ENCODE measurements around the gene MAP3K7. TPM values are rescaled to one million over a fixed set of nuclear protein-coding genes. Genes with fewer than 3 reads are reported as not detected.

Gene MAP3K7
- total and polyA plus RNA-seq, 2 of the 4 experiments (the other 2 are of a cell fraction) = 26.5 to 29.9 TPM

- no peaks in the 10 kb centered on the region for H3K9me1 ChIP-seq (ENCODE audit: insufficient read depth, low read length)
- H3K4me2 ChIP-seq (ENCODE audit: low read depth, low read length) = no peak overlapping the region
- H4K5ac ChIP-seq (ENCODE audit: low read depth, low read length) = no peak overlapping the region
- POLR2A ChIA-PET (ENCODE audit: unreplicated experiment) = no interaction called here
- H2AK5ac ChIP-seq (ENCODE audit: low read depth, low read length) = no peak overlapping the region
- H2BK120ac ChIP-seq (ENCODE audit: low read depth, low read length) = no peak overlapping the region
- no TSS peak for BruUV-seq (replicated peaks)
- no peak overlapping the region for H2BK15ac ChIP-seq (ENCODE audit: low read depth, low read length)
- no peak overlapping the region for H3K14ac ChIP-seq (replicated peaks; ENCODE audit: low read depth, low read length)
- no peak overlapping the region for H3K4me3 ChIP-seq (ENCODE audit: insufficient read depth, low read depth, low read length)
- no peak overlapping the region for H3K56ac ChIP-seq (ENCODE audit: extremely low read depth, insufficient read depth, low read length)
- CTCF ChIA-PET = no interaction called here
- no peak for ATAC-seq (ENCODE audit: low read depth)
- TF ChIP-seq POLR2A (IDR thresholded peaks at IDR 0.05; ENCODE audit: low read depth, low read length) = no peak
- no peak for TF ChIP-seq FOS (IDR thresholded peaks at IDR 0.05; ENCODE audit: low read depth, low read length)
- no peak for TF ChIP-seq RAD21 (IDR thresholded peaks at IDR 0.05; ENCODE audit: low read length)
- TF ChIP-seq SMC3 (IDR thresholded peaks at IDR 0.05; ENCODE audit: low read depth, low read length) = no peak
- no peak for TF ChIP-seq CHD1 (IDR thresholded peaks at IDR 0.05; ENCODE audit: low read depth, low read length)
- no peak for TF ChIP-seq RFX5 (IDR thresholded peaks at IDR 0.05; ENCODE audit: low read depth, low read length)
- TF ChIP-seq CEBPB (IDR thresholded peaks at IDR 0.05; ENCODE audit: low read depth, low read length) = no peak
- no peak for TF ChIP-seq MXI1 (IDR thresholded peaks at IDR 0.05; ENCODE audit: borderline replicate concordance, low read depth, low read length)
- no peak for TF ChIP-seq NFE2L2 (IDR thresholded peaks at IDR 0.05; ENCODE audit: low read depth, low read length)
- no peak for TF ChIP-seq RCOR1 (IDR thresholded peaks at IDR 0.05; ENCODE audit: insufficient replicate concordance, low read length)
- no peak for TF ChIP-seq ELK1 (IDR thresholded peaks at IDR 0.05; ENCODE audit: borderline replicate concordance, low read depth, low read length)
- no peak for TF ChIP-seq MAZ (IDR thresholded peaks at IDR 0.05; ENCODE audit: borderline replicate concordance, low read depth, low read length)
- no peak for TF ChIP-seq USF2 (IDR thresholded peaks at IDR 0.05; ENCODE audit: low read depth, low read length)
- H3K9me3 ChIP-seq (ENCODE audit: control insufficient read depth, insufficient read depth, low read length) = no peaks in the 10 kb centered on the region
- peaks cover 5% of the 10 kb centered on the region for H3K27me3 ChIP-seq (ENCODE audit: control insufficient read depth, insufficient read depth, low read length)
- no peak overlapping the region for H4K91ac ChIP-seq (ENCODE audit: insufficient read depth, low read depth, low read length)
- no peak overlapping the region for H2BK20ac ChIP-seq (ENCODE audit: low read depth, low read length)
- H2AK9ac ChIP-seq (replicated peaks; ENCODE audit: low read depth, low read length, poor library complexity) = no peak overlapping the region
- in situ Hi-C loops (cut with MboI; ENCODE audit: low sequenced_read_pairs) = no loop called here
- dilution Hi-C loops (cut with HindIII; ENCODE audit: low sequenced_read_pairs, unreplicated experiment) = no loop called here
- H3K23ac ChIP-seq (ENCODE audit: low read depth, low read length) = no peak overlapping the region
- H3K9ac ChIP-seq (ENCODE audit: low read depth, low read length) = no peak overlapping the region
- no peak overlapping the region for H3K4ac ChIP-seq (ENCODE audit: low read depth, low read length)
- H3K79me1 ChIP-seq (ENCODE audit: low read depth in 1 of 2, low read length in 2 of 2) = no peaks in the 10 kb centered on the region
- intact Hi-C loops (cut with micrococcal nuclease) = no loop called here
- H3K18ac ChIP-seq (ENCODE audit: low read depth, low read length) = no peak overlapping the region
- H3K36me3 ChIP-seq (ENCODE audit: control insufficient read depth, insufficient read depth, low read length) = no peaks in the 10 kb centered on the region
- H3K27ac ChIP-seq (ENCODE audit: insufficient read depth, low read length) = no peak overlapping the region
- H2AFZ ChIP-seq (replicated peaks; ENCODE audit: low read length, poor library complexity) = no peak overlapping the region
- WGBS, 2 experiments (ENCODE audit: extremely low coverage in 2 of 2, insufficient read length in 1 of 2) = no CpG with 5 or more reads among the region's 6 CpGs
- H4K20me1 ChIP-seq (ENCODE audit: insufficient read depth, low read length) = no peaks in the 10 kb centered on the region
- no peak for DNase-seq
- no peak overlapping the region for H2BK5ac ChIP-seq (ENCODE audit: low read depth, low read length, poor library complexity, severe bottlenecking)
- no peak overlapping the region for H4K8ac ChIP-seq (ENCODE audit: low read depth in 2 of 2, low read length in 2 of 2)
- no peaks in the 10 kb centered on the region for H3K4me1 ChIP-seq (ENCODE audit: control insufficient read depth, insufficient read depth, low read length)
These were observed 94.1 kb downstream of the MAP3K7 start for GRCh38 chr6:90492798-90493197.
